HEK293 (cell line): Measurements from ENCODE around the gene ERBB4.

ENCODE experiments used
- ATF2 ChIP-seq: fragments of 450-650 bp; formaldehyde crosslinking; IDR thresholded peaks from 2 replicates; pipeline ENCODE4 v1.5.1; 2016; ENCODE audit warnings: missing biosample characterization, missing genetic modification characterization, low read depth
- CTCF ChIP-seq: fragments of 450-650 bp; formaldehyde crosslinking; IDR thresholded peaks from 2 replicates; pipeline ENCODE4 v1.5.1; 2016; ENCODE audit warnings: missing biosample characterization, missing genetic modification characterization
- ELK4 ChIP-seq: IDR thresholded peaks from 2 replicates; pipeline ENCODE4 v1.6.1; 2011; ENCODE audit warnings: mild to moderate bottlenecking, low read depth, low read length, borderline replicate concordance
- KLF1 ChIP-seq: fragments of 450-650 bp; formaldehyde crosslinking; IDR thresholded peaks from 2 replicates; pipeline ENCODE4 v1.5.1; 2016; ENCODE audit warnings: missing biosample characterization, missing genetic modification characterization
- PBX3 ChIP-seq: sonication (generic); formaldehyde crosslinking; IDR thresholded peaks from 2 replicates; pipeline ENCODE4 v1.8.1; 2022; ENCODE audit warnings: mild to moderate bottlenecking, moderate library complexity, missing genetic modification reagents
- PRDM6 ChIP-seq: fragments of 450-650 bp; formaldehyde crosslinking; IDR thresholded peaks from 2 replicates; pipeline ENCODE4 v1.5.1; 2017; ENCODE audit warnings: missing biosample characterization, missing genetic modification characterization
- REST ChIP-seq: fragments of 450-650 bp; formaldehyde crosslinking; IDR thresholded peaks from 2 replicates; pipeline ENCODE4 v1.5.1; 2016; ENCODE audit warnings: missing biosample characterization, missing genetic modification characterization
- ZBTB11 ChIP-seq: fragments of 450-650 bp; formaldehyde crosslinking; conservative IDR thresholded peaks from 2 replicates; pipeline ENCODE4 v1.5.1; 2016; ENCODE audit warnings: low read depth, missing biosample characterization, missing genetic modification characterization
- ZBTB48 ChIP-seq: fragments of 450-650 bp; formaldehyde crosslinking; IDR thresholded peaks from 2 replicates; pipeline ENCODE4 v1.5.1; 2016; ENCODE audit warnings: missing biosample characterization, missing genetic modification characterization
- ZNF138 ChIP-seq: fragments of 450-650 bp; formaldehyde crosslinking; IDR thresholded peaks from 2 replicates; pipeline ENCODE4 v1.5.1; 2016; ENCODE audit warnings: missing biosample characterization, missing genetic modification characterization, borderline replicate concordance
- ZNF416 ChIP-seq: fragments of 450-650 bp; formaldehyde crosslinking; IDR thresholded peaks from 2 replicates; pipeline ENCODE4 v1.5.1; 2016; ENCODE audit warnings: missing biosample characterization, missing genetic modification characterization
- ZNF610 ChIP-seq: fragments of 450-650 bp; formaldehyde crosslinking; IDR thresholded peaks from 2 replicates; pipeline ENCODE4 v1.5.1; 2016; ENCODE audit warnings: missing biosample characterization, missing genetic modification characterization, borderline replicate concordance
- ZNF692 ChIP-seq: fragments of 450-650 bp; formaldehyde crosslinking; IDR thresholded peaks from 2 replicates; pipeline ENCODE4 v1.5.1; 2016; ENCODE audit warnings: missing biosample characterization, missing genetic modification characterization

GRCh38 chr2:211468877-211469663 is 1069.5 kb downstream of the ERBB4 start:
- TF ChIP-seq ZNF416 (tag by site-specific recombination): no peak
- no peak for TF ChIP-seq ZBTB48 (tag by site-specific recombination)
- no peak for TF ChIP-seq REST (tag by site-specific recombination)
- no peak for TF ChIP-seq ELK4
- no peak for TF ChIP-seq ZNF692 (tag by site-specific recombination)
- TF ChIP-seq PRDM6 (tag by site-specific recombination): no peak
- no peak for TF ChIP-seq CTCF (tag by site-specific recombination)
- no peak for TF ChIP-seq ZNF138 (tag by site-specific recombination)
- TF ChIP-seq ZNF610 (tag by site-specific recombination): no peak
- TF ChIP-seq ATF2 (tag by site-specific recombination): no peak
- TF ChIP-seq PBX3 (CRISPR knock-in tag): no peak
- TF ChIP-seq ZBTB11 (tag by site-specific recombination): no peak
- TF ChIP-seq KLF1: no peak
